Bronchial smooth muscle cell (primary cell): Measurements from ENCODE around the gene DDN. TPM values are rescaled to one million over a fixed set of nuclear protein-coding genes. Genes with fewer than 3 reads are reported as not detected.

Source experiments
- total RNA-seq: library from RNA; depleted of rRNA; stranded (reverse); fragments of >200 nt; gene quantifications from 2 replicates; pipeline ENCODE4 v1.2.1, GENCODE V29; 2014

DDN gene
- under 0.01 TPM in 2 replicates for total RNA-seq

DNA sequence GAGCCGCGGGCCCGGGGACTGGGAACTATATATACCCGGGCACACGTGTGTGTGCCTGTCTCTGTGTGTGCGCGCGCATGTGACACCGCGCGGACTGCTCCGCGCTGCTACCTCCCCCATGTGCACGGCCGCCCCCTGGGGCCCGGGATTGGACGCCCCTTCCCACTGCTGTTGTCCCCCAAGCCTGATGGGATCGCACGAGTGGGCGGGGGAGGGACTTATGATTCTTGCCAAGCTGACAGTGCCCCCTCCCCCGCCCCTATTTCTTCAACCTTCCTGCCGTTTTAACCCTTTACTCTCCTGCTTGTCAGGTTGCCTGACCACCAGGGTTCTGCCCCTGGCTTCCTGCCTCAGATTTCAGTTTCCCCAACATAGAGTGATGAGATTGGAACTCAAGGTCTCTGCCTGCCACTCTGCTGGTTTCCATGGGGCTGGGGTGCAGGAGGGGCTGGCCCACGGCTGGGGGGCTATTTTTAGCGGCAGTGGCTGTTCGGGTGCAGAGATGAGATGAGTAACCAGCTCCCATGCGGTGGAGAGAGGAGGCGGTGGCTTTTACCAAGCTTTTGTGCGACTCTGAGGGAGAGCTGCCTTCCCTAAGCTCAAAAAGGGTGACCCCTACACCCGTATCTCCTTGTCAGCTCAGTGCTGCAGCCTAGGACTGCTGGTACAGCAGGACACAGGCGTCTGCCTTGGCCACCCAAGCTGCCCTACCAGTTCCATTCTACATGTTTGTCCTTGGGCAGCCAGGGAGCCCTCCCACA is at the start of gene DDN:
DDN (minus strand) TSS at position 5 of the 761 bp plus-strand sequence. CDS start 88 bp downstream, outside the sequence.

DNA sequence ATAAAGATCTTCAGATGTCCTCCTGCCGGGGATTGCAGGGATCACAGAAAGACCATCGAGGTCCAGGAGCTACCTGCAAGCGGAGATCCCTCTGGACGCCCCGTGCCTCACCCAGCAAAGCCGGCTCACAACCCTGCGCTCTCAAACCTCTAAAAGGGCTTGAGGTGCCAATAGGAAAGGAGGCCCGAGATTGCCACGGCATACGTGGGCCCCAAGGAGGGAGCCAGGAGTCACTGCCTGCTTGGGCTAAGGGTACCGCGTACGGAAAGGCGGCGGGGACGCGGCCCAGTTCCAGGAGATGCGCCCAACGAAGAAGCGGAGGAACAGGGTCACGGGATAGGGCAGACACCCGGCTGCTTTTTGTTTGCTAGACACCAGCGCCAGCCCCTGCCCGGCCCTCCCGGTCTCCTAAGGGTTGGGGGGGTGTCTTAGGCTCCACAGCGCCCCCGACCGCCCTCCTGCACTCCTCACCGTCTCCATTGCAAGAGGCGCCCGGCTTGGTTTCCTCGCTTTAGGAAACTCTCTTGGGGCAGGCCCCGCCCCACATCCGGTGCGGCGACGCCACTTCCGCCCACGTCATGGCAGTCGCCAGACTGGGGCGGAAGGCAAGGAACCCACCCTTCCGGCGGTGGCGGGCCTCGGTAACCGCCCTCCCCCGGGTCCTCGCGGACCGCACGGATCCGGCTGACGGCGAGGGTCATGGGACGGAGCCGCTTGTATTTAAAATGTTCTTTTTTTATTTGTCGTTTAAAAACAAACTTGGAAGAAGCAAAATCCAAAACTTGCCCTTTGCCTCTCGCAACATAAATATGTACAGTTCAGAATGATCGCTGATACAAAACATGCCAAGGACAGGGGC is 19.3 kb upstream of the DDN start, which contains the start of gene PRKAG1:
PRKAG1 (minus strand) TSS at position 516 of the 859 bp plus-strand sequence; CDS start at position 480, 36 bp downstream.

DNA sequence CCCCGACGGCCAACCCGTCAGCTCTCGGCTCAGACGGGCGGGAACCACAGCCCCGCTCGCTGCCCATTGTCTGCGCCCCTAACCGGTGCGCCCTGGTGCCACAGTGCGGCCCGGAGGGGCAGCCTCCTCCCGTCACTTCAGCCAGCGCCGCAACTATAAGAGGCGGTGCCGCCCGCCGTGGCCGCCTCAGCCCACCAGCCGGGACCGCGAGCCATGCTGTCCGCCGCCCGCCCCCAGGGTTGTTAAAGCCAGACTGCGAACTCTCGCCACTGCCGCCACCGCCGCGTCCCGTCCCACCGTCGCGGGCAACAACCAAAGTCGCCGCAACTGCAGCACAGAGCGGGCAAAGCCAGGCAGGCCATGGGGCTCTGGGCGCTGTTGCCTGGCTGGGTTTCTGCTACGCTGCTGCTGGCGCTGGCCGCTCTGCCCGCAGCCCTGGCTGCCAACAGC is 20.9 kb downstream of the DDN start, which contains the start of gene WNT1:
WNT1 (plus strand) TSS at position 32 of the 450 bp plus-strand sequence; CDS start at position 361, 329 bp downstream.

DNA sequence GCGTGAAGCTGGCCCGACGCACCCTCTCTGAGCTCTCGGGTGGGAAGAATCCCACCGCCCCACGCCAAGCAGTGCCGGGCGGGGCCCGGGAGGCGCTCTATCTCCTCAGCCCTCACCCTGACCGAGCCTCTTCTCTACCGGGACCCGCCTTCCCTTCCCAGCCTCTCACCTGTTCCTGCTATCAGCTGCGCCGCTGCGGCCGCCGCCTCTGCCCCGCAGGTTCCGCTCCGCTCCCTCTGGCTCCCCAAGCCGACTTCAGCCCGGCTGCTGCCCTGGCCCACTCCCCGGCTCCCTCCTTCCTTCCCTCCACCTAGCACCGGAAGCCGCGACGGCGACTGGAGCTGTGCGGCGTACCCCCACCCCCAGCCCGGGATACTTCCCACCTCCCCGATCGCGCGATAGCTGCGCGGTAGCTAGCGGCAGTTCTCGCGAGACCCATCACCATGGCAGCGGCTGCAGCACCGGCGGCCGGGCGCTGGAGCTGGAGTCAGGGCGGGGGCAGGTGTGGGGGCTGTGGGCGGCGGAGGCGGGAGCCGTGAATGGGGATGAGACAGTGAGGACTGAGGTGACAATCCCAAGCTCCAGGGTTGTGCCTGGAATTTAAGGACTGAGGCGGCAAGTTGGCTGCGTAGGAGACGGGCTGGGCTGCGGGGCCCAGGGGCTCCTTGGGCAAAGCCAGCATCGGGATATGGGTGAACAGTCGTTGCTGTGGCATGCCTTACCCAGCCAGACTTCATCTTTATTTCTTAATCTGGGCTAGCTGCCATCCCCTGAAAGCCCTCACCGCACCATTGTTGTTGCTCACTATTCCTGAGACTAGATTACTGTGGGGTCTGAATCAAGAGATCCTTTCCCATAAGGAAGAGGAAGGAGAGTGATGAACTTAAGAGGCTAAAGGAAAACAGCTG is 41.8 kb downstream of the DDN start, which contains the start of gene ARF3:
ARF3 (minus strand) TSS at position 347 of the 908 bp plus-strand sequence. CDS start 16,392 bp downstream, outside the sequence.

Other genes starting within 250 kb of the DDN start
- gene ADCY6, start 210.3 kb downstream of the DDN start, total RNA-seq: 44.8 and 56.3 TPM in 2 replicates
- 22.4 and 43.2 TPM in 2 replicates for gene CACNB3, start 180.9 kb downstream of the DDN start, total RNA-seq
- 75.7 and 121 TPM in 2 replicates for gene DDX23, start 147.2 kb downstream of the DDN start, total RNA-seq
- gene RND1, start 133.5 kb downstream of the DDN start, total RNA-seq: 0.26 and 0.79 TPM in 2 replicates
- 14.4 and 15.8 TPM in 2 replicates for gene FKBP11, start 73.9 kb downstream of the DDN start, total RNA-seq
- 26.3 and 28.9 TPM in 2 replicates for gene ARF3, start 41.9 kb downstream of the DDN start, total RNA-seq
- under 0.01 and 0.34 TPM in 2 replicates for gene WNT10B, start 27.6 kb downstream of the DDN start, total RNA-seq
- not detected in 2 replicates for gene WNT1, start 21.1 kb downstream of the DDN start, total RNA-seq
- 73.2 and 85.3 TPM in 2 replicates for gene PRKAG1, start 19.4 kb upstream of the DDN start, total RNA-seq
- gene KMT2D, start 61.4 kb upstream of the DDN start, total RNA-seq: 17.5 and 26.1 TPM in 2 replicates
- gene RHEBL1, start 70.6 kb upstream of the DDN start, total RNA-seq: under 0.01 TPM in 1 of 2 replicates, not detected in the other
- 0.17 TPM in 1 of 2 replicates, not detected in the other for gene DHH, start 95.4 kb upstream of the DDN start, total RNA-seq
- gene LMBR1L, start 111.5 kb upstream of the DDN start, total RNA-seq: 60.2 and 61.0 TPM in 2 replicates
- 573 and 797 TPM in 2 replicates for gene TUBA1B, start 132.0 kb upstream of the DDN start, total RNA-seq
- gene TUBA1A, start 189.7 kb upstream of the DDN start, total RNA-seq: 861 and 1,359 TPM in 2 replicates